ENCODE results near the gene GPR137. TPM values are rescaled to one million over a fixed set of nuclear protein-coding genes. Genes with fewer than 3 reads are reported as not detected.

The GPR137 gene
- total RNA-seq, 1 donor from 2014 or later = 28.4 TPM

DNA sequence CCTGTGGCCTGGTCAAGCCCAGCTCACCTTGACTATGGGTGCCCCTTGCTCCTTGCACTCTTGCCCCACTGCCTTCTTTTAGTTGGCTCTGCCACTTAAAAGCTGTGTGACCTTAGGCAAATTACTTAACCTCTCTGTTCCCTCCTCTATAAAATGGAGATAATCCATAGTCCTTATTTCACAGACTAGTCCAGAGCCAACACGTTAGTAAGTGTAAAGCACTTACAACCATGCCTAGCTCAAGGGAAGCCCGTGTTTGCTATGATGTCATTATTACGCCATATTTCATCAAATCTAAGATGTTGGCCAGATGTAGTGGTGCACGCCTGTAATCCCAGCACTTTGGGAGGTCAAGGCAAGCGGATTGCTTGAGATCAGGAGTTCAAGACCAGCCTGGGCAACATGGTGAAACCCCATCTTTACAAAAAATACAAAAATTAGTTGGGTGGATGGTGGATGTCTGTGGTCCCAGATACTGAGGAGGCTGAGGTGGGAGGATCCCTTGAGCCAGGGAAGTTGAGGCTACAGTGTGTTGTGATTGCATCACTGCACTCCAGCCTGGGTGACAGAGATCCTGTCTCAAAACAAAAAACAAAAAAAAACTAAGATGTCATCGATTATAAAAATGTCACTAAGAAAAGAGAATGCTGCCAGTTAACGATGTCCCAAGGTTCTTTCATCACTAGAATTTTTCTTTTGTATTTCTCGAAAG is 52.0 kb downstream of the GPR137 start:
- no peak for DNase-seq (ENCODE audit: low read depth)

DNA sequence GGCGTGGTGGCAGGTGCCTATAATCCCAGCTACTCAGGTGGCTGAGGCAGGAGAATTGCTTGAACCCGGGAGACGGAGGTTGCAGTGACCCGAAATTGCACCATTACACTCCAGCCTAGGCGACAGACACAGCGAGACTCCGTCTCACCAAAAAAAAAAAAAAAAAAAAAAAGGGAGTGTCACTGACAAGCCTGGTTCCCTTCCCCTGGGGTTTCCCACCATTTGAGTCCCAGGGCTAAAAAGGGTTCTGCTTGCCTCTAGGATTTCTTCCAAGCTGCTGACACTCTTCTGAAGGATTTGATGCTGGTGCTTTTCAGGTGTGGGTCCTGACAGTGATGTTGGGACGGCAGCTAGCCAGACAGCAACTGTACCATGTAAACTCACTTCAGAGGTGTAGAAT is 53.1 kb downstream of the GPR137 start:
- DNase-seq (ENCODE audit: low read depth) = no peak

Other genes with a start within 250 kb of the GPR137 start
- gene FLRT1, start 249.9 kb upstream of the GPR137 start, total RNA-seq = not detected in 2 replicates
- gene MACROD1, start 119.7 kb upstream of the GPR137 start, total RNA-seq = 168 and 469 TPM in 2 replicates
- gene STIP1, start 99.7 kb upstream of the GPR137 start, total RNA-seq = 204 and 216 TPM in 2 replicates
- 6.1 and 19.4 TPM in 2 replicates for gene FERMT3, start 79.1 kb upstream of the GPR137 start, total RNA-seq
- 109 and 110 TPM in 2 replicates for gene TRPT1, start 59.7 kb upstream of the GPR137 start, total RNA-seq
- gene NUDT22, start 59.6 kb upstream of the GPR137 start, total RNA-seq = 69.6 and 83.6 TPM in 2 replicates
- gene DNAJC4, start 55.3 kb upstream of the GPR137 start, total RNA-seq = 6.5 and 7.2 TPM in 2 replicates
- gene VEGFB, start 51.3 kb upstream of the GPR137 start, total RNA-seq = 59.1 and 65.8 TPM in 2 replicates
- gene FKBP2, start 44.8 kb upstream of the GPR137 start, total RNA-seq = 49.2 and 59.8 TPM in 2 replicates
- gene PPP1R14B, start 38.9 kb upstream of the GPR137 start, total RNA-seq = 656 and 816 TPM in 2 replicates
- gene PLCB3, start 34.3 kb upstream of the GPR137 start, total RNA-seq = 41.5 and 41.7 TPM in 2 replicates
- 67.5 and 89.1 TPM in 2 replicates for gene BAD, start 1.2 kb upstream of the GPR137 start, total RNA-seq
- gene KCNK4, start 5.5 kb downstream of the GPR137 start, total RNA-seq = not detected in 2 replicates
- gene CATSPERZ, start 14.5 kb downstream of the GPR137 start, total RNA-seq = not detected in 2 replicates
- gene ESRRA, start 19.7 kb downstream of the GPR137 start, total RNA-seq = 77.0 and 121 TPM in 2 replicates
- gene TRMT112, start 31.7 kb downstream of the GPR137 start, total RNA-seq = 224 and 231 TPM in 2 replicates
- gene PRDX5, start 32.3 kb downstream of the GPR137 start, total RNA-seq = 189 and 223 TPM in 2 replicates
- gene CCDC88B, start 54.4 kb downstream of the GPR137 start, total RNA-seq = 0.94 and 1.6 TPM in 2 replicates
- gene RPS6KA4, start 73.3 kb downstream of the GPR137 start, total RNA-seq = 26.9 and 30.3 TPM in 2 replicates